GM10266 (cell line): ENCODE measurements around the gene CCDC70.

Experiments
- DNase-seq: peaks from one replicate; pipeline ENCODE4 v3.0.0; 2012; ENCODE audit errors: extremely low spot score
- CTCF ChIP-seq: IDR thresholded peaks from 2 replicates; pipeline ENCODE4 v1.5.1; 2012; ENCODE audit warnings: mild to moderate bottlenecking, low read depth; ENCODE audit not compliant: control insufficient read depth, insufficient read depth; ENCODE audit errors: missing control alignments

CCDC70 gene

GRCh38 chr13:51892657-51893056 lies 30.9 kb downstream of the CCDC70 start:
- no peak for TF ChIP-seq CTCF
- DNase-seq, result no peak

- no peak for TF ChIP-seq CTCF
- DNase-seq, result no peak
Measured at GRCh38 chr13:51894239-51894638, 32.5 kb downstream of the CCDC70 start.

GRCh38 chr13:51895906-51896888 lies 34.4 kb downstream of the CCDC70 start:
- peak; percentile 58 for DNase-seq
- peak; percentile 72 for TF ChIP-seq CTCF

GRCh38 chr13:51900471-51900870 lies 38.7 kb downstream of the CCDC70 start:
- no peak for DNase-seq
- TF ChIP-seq CTCF, result no peak

GRCh38 chr13:51902776-51903175 lies 41.0 kb downstream of the CCDC70 start:
- no peak for TF ChIP-seq CTCF
- DNase-seq, result no peak

GRCh38 chr13:51905787-51906186 lies 44.0 kb downstream of the CCDC70 start:
- TF ChIP-seq CTCF, result no peak
- no peak for DNase-seq

GRCh38 chr13:51906581-51906980 lies 44.8 kb downstream of the CCDC70 start:
- no peak for DNase-seq
- no peak for TF ChIP-seq CTCF
